Measurements from ENCODE around the gene FARS2. TPM values are rescaled to one million over a fixed set of nuclear protein-coding genes. Genes with fewer than 3 reads are reported as not detected.
"Not testable (repeated sequence)": the region's sequence is repeated elsewhere in the genome, so short reads cannot be mapped to it uniquely, and the experiment has no call there.

The FARS2 gene
- total RNA-seq, 6 donors from 2014 or later = 16.4 to 34.6 (median 19.9) TPM

DNA sequence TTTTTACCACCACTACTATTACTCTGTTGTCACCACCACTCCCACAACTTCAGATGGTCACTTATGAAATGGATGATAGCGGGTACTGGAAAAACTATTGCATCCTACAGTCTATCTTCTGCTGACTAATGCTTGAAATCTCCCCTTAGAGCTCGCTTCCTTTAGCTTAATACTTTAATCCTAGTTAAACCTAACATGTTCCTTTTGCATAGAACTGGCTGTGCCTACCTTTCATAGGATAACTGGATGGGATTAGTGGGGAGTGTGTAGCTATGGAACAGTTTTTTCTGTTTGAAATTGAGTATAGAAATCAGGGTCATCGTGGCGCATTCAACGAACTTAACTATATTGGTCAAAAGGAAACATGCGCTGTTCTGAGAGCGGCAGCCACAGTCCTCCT lies 294.7 kb downstream of the FARS2 start:
- no peaks in the 10 kb centered on the region for H3K27me3 ChIP-seq
- H3K27ac ChIP-seq = no peak overlapping the region
- H3K9me3 ChIP-seq = no peaks in the 10 kb centered on the region
- ATAC-seq (ENCODE audit: low FRiP score in 2 of 2) (no peak), DNase-seq (no peak)
- H3K4me3 ChIP-seq = no peak overlapping the region
- H3K4me1 ChIP-seq = no peaks in the 10 kb centered on the region
- TF ChIP-seq EP300 (IDR thresholded peaks at IDR 0.05) (no peak), POLR2A (IDR thresholded peaks at IDR 0.05) (no peak)
- 94% methylated on average over 7 of the region's 7 CpGs for WGBS, 2 donors
- H3K36me3 ChIP-seq = no peaks in the 10 kb centered on the region

DNA sequence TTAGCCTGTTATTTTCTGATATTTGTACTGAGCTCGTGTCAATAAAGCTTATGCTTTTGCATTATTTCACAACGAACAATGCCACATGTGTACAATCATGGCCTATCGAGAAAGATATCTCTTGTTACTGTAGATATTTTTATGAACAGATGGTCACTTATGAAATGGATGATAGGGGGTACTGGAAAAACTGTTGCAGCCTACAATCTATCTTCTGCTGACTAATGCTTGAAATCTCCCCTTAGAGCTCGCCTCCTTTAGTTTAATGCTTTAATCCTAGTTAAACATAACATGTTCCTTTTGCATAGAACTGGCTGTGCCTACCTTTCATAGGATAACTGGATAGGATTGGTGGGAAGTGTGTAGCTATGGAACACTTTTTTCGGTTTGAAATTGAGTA lies 296.2 kb downstream of the FARS2 start:
- no peak for TF ChIP-seq POLR2AphosphoS5 (IDR thresholded peaks at IDR 0.05)
- TF ChIP-seq EP300 (IDR thresholded peaks at IDR 0.05) = no peak
- TF ChIP-seq, protein P1, sequence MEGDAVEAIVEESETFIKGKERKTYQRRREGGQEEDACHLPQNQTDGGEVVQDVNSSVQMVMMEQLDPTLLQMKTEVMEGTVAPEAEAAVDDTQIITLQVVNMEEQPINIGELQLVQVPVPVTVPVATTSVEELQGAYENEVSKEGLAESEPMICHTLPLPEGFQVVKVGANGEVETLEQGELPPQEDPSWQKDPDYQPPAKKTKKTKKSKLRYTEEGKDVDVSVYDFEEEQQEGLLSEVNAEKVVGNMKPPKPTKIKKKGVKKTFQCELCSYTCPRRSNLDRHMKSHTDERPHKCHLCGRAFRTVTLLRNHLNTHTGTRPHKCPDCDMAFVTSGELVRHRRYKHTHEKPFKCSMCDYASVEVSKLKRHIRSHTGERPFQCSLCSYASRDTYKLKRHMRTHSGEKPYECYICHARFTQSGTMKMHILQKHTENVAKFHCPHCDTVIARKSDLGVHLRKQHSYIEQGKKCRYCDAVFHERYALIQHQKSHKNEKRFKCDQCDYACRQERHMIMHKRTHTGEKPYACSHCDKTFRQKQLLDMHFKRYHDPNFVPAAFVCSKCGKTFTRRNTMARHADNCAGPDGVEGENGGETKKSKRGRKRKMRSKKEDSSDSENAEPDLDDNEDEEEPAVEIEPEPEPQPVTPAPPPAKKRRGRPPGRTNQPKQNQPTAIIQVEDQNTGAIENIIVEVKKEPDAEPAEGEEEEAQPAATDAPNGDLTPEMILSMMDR (IDR thresholded peaks at IDR 0.05) = no peak
- no peak for TF ChIP-seq POLR2A (IDR thresholded peaks at IDR 0.05)
- ATAC-seq (ENCODE audit: low FRiP score in 2 of 2) (no peak), DNase-seq (no peak)
- no peaks in the 10 kb centered on the region for H3K36me3 ChIP-seq
- no peak overlapping the region for H3K27ac ChIP-seq
- H3K9me3 ChIP-seq = no peaks in the 10 kb centered on the region
- H3K4me3 ChIP-seq = no peak overlapping the region
- WGBS, 2 donors = 92 to 93% methylated on average over 5 of the region's 5 CpGs
- no peaks in the 10 kb centered on the region for H3K4me1 ChIP-seq
- no peaks in the 10 kb centered on the region for H3K27me3 ChIP-seq

DNA sequence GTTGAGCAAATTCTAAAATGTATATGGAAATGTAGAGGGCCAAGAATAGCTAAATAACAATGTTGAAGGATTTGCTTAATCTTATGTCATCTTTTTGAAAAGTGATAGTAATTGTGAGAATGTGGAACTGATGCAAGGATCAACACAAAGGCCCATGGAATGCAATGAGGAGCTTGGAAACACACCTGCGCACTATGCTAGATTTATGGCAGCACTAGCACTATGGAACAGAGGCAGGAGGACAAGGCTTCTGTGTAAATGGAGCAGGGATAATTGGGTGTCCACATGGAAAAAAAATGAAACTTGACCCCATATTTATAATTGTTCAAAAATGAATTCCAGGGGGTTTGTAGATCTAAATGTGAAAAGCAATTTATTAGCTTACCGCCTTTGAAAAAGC lies 298.3 kb downstream of the FARS2 start:
- TF ChIP-seq, protein P1 (IDR thresholded peaks at IDR 0.05) = no peak
- no peak for TF ChIP-seq POLR2A (IDR thresholded peaks at IDR 0.05)
- TF ChIP-seq POLR2AphosphoS5 (IDR thresholded peaks at IDR 0.05) = no peak
- TF ChIP-seq EP300 (IDR thresholded peaks at IDR 0.05) = no peak
- Histone ChIP-seq H3K9me3 (no peaks in the 10 kb centered on the region), H3K4me1 (no peaks in the 10 kb centered on the region), H3K36me3 (no peaks in the 10 kb centered on the region), H3K4me3 (no peak overlapping the region), H3K27ac (no peak overlapping the region), H3K27me3 (no peaks in the 10 kb centered on the region)
- WGBS, 2 donors = 96% methylated on average over 2 of the region's 2 CpGs
- ATAC-seq (ENCODE audit: low FRiP score in 2 of 2) (no peak), DNase-seq (no peak)

DNA sequence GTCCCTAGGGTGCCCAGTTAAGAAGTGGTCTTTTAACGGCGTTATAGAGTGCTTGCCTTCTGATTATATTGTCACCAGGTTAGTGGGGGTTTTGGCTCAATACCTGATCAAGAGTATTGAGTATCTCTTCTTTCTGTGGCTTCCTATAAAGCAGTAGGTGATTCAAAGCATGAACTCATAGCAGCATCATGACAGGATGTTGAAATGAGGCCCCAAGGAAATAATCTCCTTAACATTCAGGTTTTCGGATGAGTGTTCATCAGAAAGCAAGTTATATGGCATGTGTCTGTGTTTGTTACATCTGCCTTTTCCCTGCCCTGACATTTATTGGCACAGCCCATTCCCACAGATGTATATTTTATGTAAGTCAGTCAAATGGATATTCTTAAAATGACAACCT lies 301.0 kb downstream of the FARS2 start:
- no peak overlapping the region for H3K27ac ChIP-seq
- H3K4me3 ChIP-seq = no peak overlapping the region
- 64 to 65% methylated on average over 3 of the region's 3 CpGs for WGBS, 2 donors
- ATAC-seq (ENCODE audit: low FRiP score in 2 of 2) (no peak), DNase-seq (no peak)
- H3K4me1 ChIP-seq = no peaks in the 10 kb centered on the region
- TF ChIP-seq EP300 (IDR thresholded peaks at IDR 0.05) (no peak), POLR2AphosphoS5 (IDR thresholded peaks at IDR 0.05) (no peak), POLR2A (IDR thresholded peaks at IDR 0.05) (no peak)
- TF ChIP-seq, protein P1 (IDR thresholded peaks at IDR 0.05) = no peak
- no peaks in the 10 kb centered on the region for H3K27me3 ChIP-seq
- H3K9me3 ChIP-seq = no peaks in the 10 kb centered on the region
- H3K36me3 ChIP-seq = no peaks in the 10 kb centered on the region

DNA sequence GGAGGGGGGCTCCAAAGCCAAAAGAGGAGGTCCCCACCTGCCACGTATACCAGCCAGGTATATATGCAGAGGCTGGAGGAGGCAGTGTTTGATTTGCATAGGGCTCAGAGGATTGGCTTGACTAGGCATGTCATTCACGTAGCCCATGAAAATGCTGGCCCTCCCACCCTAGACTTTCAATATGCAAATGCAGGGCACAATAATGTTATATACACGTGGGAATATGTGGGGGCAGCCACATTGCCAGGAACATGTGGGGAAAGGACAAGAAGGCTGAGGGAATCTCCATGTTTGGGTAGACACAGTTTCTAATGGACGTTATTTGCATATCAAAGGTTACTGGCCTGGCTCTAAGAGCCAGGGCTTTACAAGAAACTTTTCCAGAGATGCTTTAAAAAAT lies 301.8 kb downstream of the FARS2 start:
- Histone ChIP-seq H3K27me3 (no peaks in the 10 kb centered on the region), H3K9me3 (no peaks in the 10 kb centered on the region), H3K36me3 (no peaks in the 10 kb centered on the region), H3K4me3 (no peak overlapping the region), H3K27ac (no peak overlapping the region), H3K4me1 (no peaks in the 10 kb centered on the region)
- no peak for DNase-seq
- WGBS, 2 donors = 79 to 90% methylated on average over 4 of the region's 4 CpGs
- ATAC-seq (ENCODE audit: low FRiP score in 2 of 2) = no peak
- TF ChIP-seq EP300 (IDR thresholded peaks at IDR 0.05) (no peak), POLR2AphosphoS5 (IDR thresholded peaks at IDR 0.05) (no peak), POLR2A (IDR thresholded peaks at IDR 0.05) (no peak)
- TF ChIP-seq, protein P1 (IDR thresholded peaks at IDR 0.05) = no peak

DNA sequence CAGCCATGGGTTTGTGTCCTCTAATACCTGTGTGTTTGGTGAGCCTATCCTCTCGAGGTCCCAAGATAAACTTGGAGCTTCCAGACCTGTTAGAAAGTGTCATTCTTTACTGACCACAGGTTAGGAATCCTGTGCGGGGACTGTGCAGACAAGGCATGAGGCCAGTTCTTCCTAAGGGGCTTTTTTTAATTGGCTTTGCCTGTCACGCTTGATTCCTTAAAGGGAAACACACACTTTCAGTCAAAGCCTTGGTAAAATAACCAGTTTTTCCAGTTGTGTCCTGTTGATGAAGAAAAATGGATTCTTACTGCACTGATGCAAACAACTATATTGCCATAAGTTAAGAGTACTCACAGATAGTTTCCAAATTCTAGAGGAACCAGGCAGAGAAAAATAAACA lies 303.4 kb downstream of the FARS2 start:
- H3K36me3 ChIP-seq; H3K9me3 ChIP-seq; ATAC-seq (ENCODE audit: low FRiP score in 2 of 2); H3K27ac ChIP-seq; H3K4me1 ChIP-seq; DNase-seq; H3K27me3 ChIP-seq; H3K4me3 ChIP-seq: not testable (repeated sequence)
- 79 to 81% methylated on average over 2 to 3 of the region's 3 CpGs for WGBS, 2 donors
